ENCODE results near the gene GOLGA1. TPM values are rescaled to one million over a fixed set of nuclear protein-coding genes. Genes with fewer than 3 reads are reported as not detected.

The GOLGA1 gene
- total RNA-seq, 1 donor from 2014 or later: 10.2 TPM

DNA sequence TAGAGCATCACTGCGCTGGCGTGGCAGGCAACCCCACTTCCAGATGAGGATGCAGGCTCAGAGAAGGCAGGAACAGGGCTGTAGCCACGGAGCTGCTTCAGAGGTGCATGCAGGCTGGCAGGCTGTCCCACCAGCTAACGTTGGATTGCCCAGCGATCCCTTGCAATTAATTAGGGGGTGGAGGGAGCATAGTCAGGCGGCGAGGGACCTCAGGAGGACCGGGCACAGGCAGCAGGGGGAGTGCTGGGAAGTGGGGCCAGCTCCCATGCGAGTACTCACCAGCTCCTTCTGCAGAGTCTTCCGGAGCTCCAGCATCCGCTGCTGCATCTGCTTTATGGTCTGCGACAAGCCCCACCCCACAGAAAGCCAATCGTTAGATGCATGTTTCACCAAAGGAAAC is 58.7 kb downstream of the GOLGA1 start:
- H3K4me3 Mint-ChIP-seq (ENCODE audit: unreplicated experiment): no peak overlapping the region
- no peaks in the 10 kb centered on the region for H3K9me3 Mint-ChIP-seq (ENCODE audit: unreplicated experiment)
- H3K9ac ChIP-seq (ENCODE audit: low read length): no peak overlapping the region
- H3K36me3 Mint-ChIP-seq (ENCODE audit: low read depth, unreplicated experiment): peaks cover 17% of the 10 kb centered on the region
- peaks cover 19% of the 10 kb centered on the region for H3K36me3 ChIP-seq (ENCODE audit: insufficient read depth, low read length)
- H3K27ac ChIP-seq (ENCODE audit: low read depth, low read length): no peak overlapping the region
- FAIRE-seq (no peak), DNase-seq (ENCODE audit: low read depth) (no peak)
- H3K4me2 ChIP-seq (ENCODE audit: low read length): no peak overlapping the region
- H3K9me3 ChIP-seq (ENCODE audit: insufficient read depth, low read depth, low read length): no peaks in the 10 kb centered on the region
- H2AFZ ChIP-seq (ENCODE audit: low read depth, low read length): no peak overlapping the region
- no peaks in the 10 kb centered on the region for H3K79me2 ChIP-seq (ENCODE audit: insufficient read depth, low read length)
- peaks cover 27% of the 10 kb centered on the region for H4K20me1 ChIP-seq (ENCODE audit: insufficient read depth, low read length)
- H3K4me1 Mint-ChIP-seq (ENCODE audit: low read depth, unreplicated experiment): no peaks in the 10 kb centered on the region
- no peaks in the 10 kb centered on the region for H3K27me3 Mint-ChIP-seq (ENCODE audit: low read depth, unreplicated experiment)
- H3K27me3 ChIP-seq (ENCODE audit: insufficient read depth, low read length): no peaks in the 10 kb centered on the region
- TF ChIP-seq EZH2 (IDR thresholded peaks at IDR 0.05; ENCODE audit: insufficient read depth, low read length) (no peak), CTCF (IDR thresholded peaks at IDR 0.05; ENCODE audit: insufficient read depth, low read depth, low read length) (no peak)
- H3K27ac Mint-ChIP-seq (ENCODE audit: unreplicated experiment): no peak overlapping the region
- H3K4me1 ChIP-seq (ENCODE audit: insufficient read depth, low read length): no peaks in the 10 kb centered on the region
- no peak overlapping the region for H3K4me3 ChIP-seq (ENCODE audit: insufficient read depth, low read depth, low read length)

- no peaks in the 10 kb centered on the region for H3K27me3 Mint-ChIP-seq (ENCODE audit: low read depth, unreplicated experiment)
- H3K79me2 ChIP-seq (ENCODE audit: insufficient read depth, low read length): peaks cover 7% of the 10 kb centered on the region
- H3K9me3 ChIP-seq (ENCODE audit: insufficient read depth, low read depth, low read length): no peaks in the 10 kb centered on the region
- no peak overlapping the region for H3K27ac Mint-ChIP-seq (ENCODE audit: unreplicated experiment)
- no peaks in the 10 kb centered on the region for H3K4me1 Mint-ChIP-seq (ENCODE audit: low read depth, unreplicated experiment)
- H3K4me3 ChIP-seq (ENCODE audit: insufficient read depth, low read depth, low read length): no peak overlapping the region
- H3K4me3 Mint-ChIP-seq (ENCODE audit: unreplicated experiment): no peak overlapping the region
- H3K36me3 Mint-ChIP-seq (ENCODE audit: low read depth, unreplicated experiment): peaks cover 18% of the 10 kb centered on the region
- no peak overlapping the region for H3K4me2 ChIP-seq (ENCODE audit: low read length)
- H2AFZ ChIP-seq (ENCODE audit: low read depth, low read length): no peak overlapping the region
- no peak for DNase-seq (ENCODE audit: low read depth)
- peaks cover 28% of the 10 kb centered on the region for H3K36me3 ChIP-seq (ENCODE audit: insufficient read depth, low read length)
- FAIRE-seq: no peak
- H3K9ac ChIP-seq (ENCODE audit: low read length): no peak overlapping the region
- no peaks in the 10 kb centered on the region for H3K9me3 Mint-ChIP-seq (ENCODE audit: unreplicated experiment)
- no peak for TF ChIP-seq EZH2 (IDR thresholded peaks at IDR 0.05; ENCODE audit: insufficient read depth, low read length)
- H3K27ac ChIP-seq (ENCODE audit: low read depth, low read length): no peak overlapping the region
- no peaks in the 10 kb centered on the region for H3K27me3 ChIP-seq (ENCODE audit: insufficient read depth, low read length)
- H4K20me1 ChIP-seq (ENCODE audit: insufficient read depth, low read length): peaks cover 37% of the 10 kb centered on the region
- H3K4me1 ChIP-seq (ENCODE audit: insufficient read depth, low read length): no peaks in the 10 kb centered on the region
Observed at GRCh38 chr9:124881138-124881743, 59.6 kb downstream of the GOLGA1 start.

- Histone ChIP-seq H3K4me3 (ENCODE audit: insufficient read depth, low read depth, low read length) (no peak overlapping the region), H3K36me3 (ENCODE audit: insufficient read depth, low read length) (peaks cover 31% of the 10 kb centered on the region)
- DNase-seq (ENCODE audit: low read depth): no peak
Observed at GRCh38 chr9:124880501-124880900, 60.4 kb downstream of the GOLGA1 start.

More at GRCh38 chr9:124880501-124880900, 60.4 kb downstream of the GOLGA1 start:
- H3K36me3 Mint-ChIP-seq (ENCODE audit: low read depth, unreplicated experiment): peaks cover 14% of the 10 kb centered on the region
- H3K79me2 ChIP-seq (ENCODE audit: insufficient read depth, low read length): peaks cover 11% of the 10 kb centered on the region
- H3K9me3 ChIP-seq (ENCODE audit: insufficient read depth, low read depth, low read length): no peaks in the 10 kb centered on the region
- H2AFZ ChIP-seq (ENCODE audit: low read depth, low read length): no peak overlapping the region
- H4K20me1 ChIP-seq (ENCODE audit: insufficient read depth, low read length): peaks cover 44% of the 10 kb centered on the region
- no peaks in the 10 kb centered on the region for H3K4me1 Mint-ChIP-seq (ENCODE audit: low read depth, unreplicated experiment)
- no peak overlapping the region for H3K27ac ChIP-seq (ENCODE audit: low read depth, low read length)
- no peak overlapping the region for H3K27ac Mint-ChIP-seq (ENCODE audit: unreplicated experiment)
- TF ChIP-seq CTCF (IDR thresholded peaks at IDR 0.05; ENCODE audit: insufficient read depth, low read depth, low read length) (no peak), EZH2 (IDR thresholded peaks at IDR 0.05; ENCODE audit: insufficient read depth, low read length) (no peak)
- H3K4me2 ChIP-seq (ENCODE audit: low read length): no peak overlapping the region
- H3K9ac ChIP-seq (ENCODE audit: low read length): no peak overlapping the region
- H3K4me1 ChIP-seq (ENCODE audit: insufficient read depth, low read length): no peaks in the 10 kb centered on the region
- no peaks in the 10 kb centered on the region for H3K27me3 Mint-ChIP-seq (ENCODE audit: low read depth, unreplicated experiment)
- no peaks in the 10 kb centered on the region for H3K27me3 ChIP-seq (ENCODE audit: insufficient read depth, low read length)
- no peak for FAIRE-seq
- no peaks in the 10 kb centered on the region for H3K9me3 Mint-ChIP-seq (ENCODE audit: unreplicated experiment)
- no peak overlapping the region for H3K4me3 Mint-ChIP-seq (ENCODE audit: unreplicated experiment)
